ENCODE measurements around the gene UBE2G1. TPM values are rescaled to one million over a fixed set of nuclear protein-coding genes. Genes with fewer than 3 reads are reported as not detected.

UBE2G1 gene
- total and polyA plus RNA-seq, 2 donors (not counting 1 experiment from before 2014, with no cell fraction given): 27.1 to 76.0 TPM

GRCh38 chr17:4340914-4341615, 25.4 kb downstream of the UBE2G1 start:
- peaks cover 16 to 21% of the 10 kb centered on the region in 2 donors for H3K4me1 ChIP-seq (ENCODE audit: control insufficient read depth in 2 of 2, insufficient read depth in 2 of 2, low read length in 2 of 2)
- peaks cover 95% of the 10 kb centered on the region for H4K20me1 ChIP-seq (ENCODE audit: control insufficient read depth, insufficient read depth, low read length, poor library complexity, severe bottlenecking)
- 75% methylated on average over 4 of the region's 5 CpGs for WGBS (ENCODE audit: insufficient coverage)
- no peak overlapping the region for H3K27ac ChIP-seq (ENCODE audit: low read length in 2 of 2)
- Mint-ChIP-seq H3K9me3 (ENCODE audit: insufficient read depth) (no peaks in the 10 kb centered on the region), H3K27me3 (no peaks in the 10 kb centered on the region), H3K27ac (no peak overlapping the region), H3K4me1 (peaks cover 41% of the 10 kb centered on the region), H3K4me3 (no peak overlapping the region)
- ChIA-PET CTCF (no interaction called here), POLR2A (no interaction called here)
- H3K79me2 ChIP-seq (ENCODE audit: control insufficient read depth, insufficient read depth, low read length): peaks cover 99% of the 10 kb centered on the region
- H2AFZ ChIP-seq (ENCODE audit: insufficient read depth, low read depth, low read length, poor library complexity, severe bottlenecking): no peak overlapping the region
- H3K9me3 ChIP-seq (ENCODE audit: control extremely low read depth in 1 of 3, control insufficient read depth in 2 of 3, insufficient read depth in 1 of 3, low read length in 2 of 3): no peaks in the 10 kb centered on the region
- ATAC-seq (ENCODE audit: low read depth) (no peak), DNase-seq (no peak)
- H3K27me3 ChIP-seq (replicated peaks in 1 of 4; ENCODE audit: control extremely low read depth in 1 of 4, control insufficient read depth in 3 of 4, insufficient read depth in 4 of 4, low read length in 3 of 4): no peaks in the 10 kb centered on the region
- H3K4me2 ChIP-seq (replicated peaks; ENCODE audit: low read depth, low read length, poor library complexity, severe bottlenecking): peak overlapping the region; percentile 20
- intact Hi-C loops (cut with micrococcal nuclease): no loop called here
- no peak overlapping the region for H3K9ac ChIP-seq (ENCODE audit: low read length)
- no peak for TF ChIP-seq CTCF (IDR thresholded peaks at IDR 0.05)
- TF ChIP-seq EZH2 (IDR thresholded peaks at IDR 0.05; ENCODE audit: borderline replicate concordance, insufficient read depth, low read depth, low read length, poor library complexity, severe bottlenecking): no peak
- H3K36me3 ChIP-seq (replicated peaks in 1 of 2; ENCODE audit: control extremely low read depth in 1 of 2, control insufficient read depth in 1 of 2, extremely low read depth in 1 of 2, insufficient read depth in 2 of 2, low read length in 1 of 2): no peaks in the 10 kb centered on the region
- H3K4me3 ChIP-seq (ENCODE audit: control extremely low read depth in 1 of 5, extremely low read depth in 1 of 5, insufficient read depth in 1 of 5, low read depth in 2 of 5, low read length in 4 of 5): no peak overlapping the region

GRCh38 chr17:4334776-4335584, 31.5 kb downstream of the UBE2G1 start:
- Histone ChIP-seq H3K4me3 (ENCODE audit: control extremely low read depth in 1 of 5, extremely low read depth in 1 of 5, insufficient read depth in 1 of 5, low read depth in 2 of 5, low read length in 4 of 5) (no peak overlapping the region), H3K27ac (ENCODE audit: low read length in 2 of 2) (peak overlapping the region in 1 of 2 donors; percentile 34), H3K36me3 (replicated peaks in 1 of 2; ENCODE audit: control extremely low read depth in 1 of 2, control insufficient read depth in 1 of 2, extremely low read depth in 1 of 2, insufficient read depth in 2 of 2, low read length in 1 of 2) (no peaks in the 10 kb centered on the region), H3K9me3 (ENCODE audit: control extremely low read depth in 1 of 3, control insufficient read depth in 2 of 3, insufficient read depth in 1 of 3, low read length in 2 of 3) (no peaks in the 10 kb centered on the region), H3K27me3 (replicated peaks in 1 of 4; ENCODE audit: control extremely low read depth in 1 of 4, control insufficient read depth in 3 of 4, insufficient read depth in 4 of 4, low read length in 3 of 4) (no peaks in the 10 kb centered on the region), H3K4me2 (replicated peaks; ENCODE audit: low read depth, low read length, poor library complexity, severe bottlenecking) (no peak overlapping the region), H3K9ac (ENCODE audit: low read length) (no peak overlapping the region), H2AFZ (ENCODE audit: insufficient read depth, low read depth, low read length, poor library complexity, severe bottlenecking) (no peak overlapping the region), H3K4me1 (ENCODE audit: control insufficient read depth in 2 of 2, insufficient read depth in 2 of 2, low read length in 2 of 2) (peaks cover 16 to 18% of the 10 kb centered on the region in 2 donors), H4K20me1 (ENCODE audit: control insufficient read depth, insufficient read depth, low read length, poor library complexity, severe bottlenecking) (peaks cover 94% of the 10 kb centered on the region), H3K79me2 (ENCODE audit: control insufficient read depth, insufficient read depth, low read length) (peaks cover 97% of the 10 kb centered on the region)
- Mint-ChIP-seq H3K27ac (no peak overlapping the region), H3K27me3 (no peaks in the 10 kb centered on the region), H3K4me1 (peaks cover 53% of the 10 kb centered on the region), H3K4me3 (no peak overlapping the region), H3K9me3 (ENCODE audit: insufficient read depth) (no peaks in the 10 kb centered on the region)
- ChIA-PET CTCF (no interaction called here), POLR2A (no interaction called here)
- DNase-seq: no peak
- no peak for TF ChIP-seq CTCF (IDR thresholded peaks at IDR 0.05)
- no peak for TF ChIP-seq EZH2 (IDR thresholded peaks at IDR 0.05; ENCODE audit: borderline replicate concordance, insufficient read depth, low read depth, low read length, poor library complexity, severe bottlenecking)
- ATAC-seq (ENCODE audit: low read depth): no peak
- intact Hi-C loops (cut with micrococcal nuclease): loop anchor here (5.0 kb wide), 1 partner anchor 38 kb away; no protein-coding TSS in a partner anchor
- WGBS (ENCODE audit: insufficient coverage): no CpG with 5 or more reads among the region's 5 CpGs
